GM19351 (cell line): ENCODE measurements around the gene SLC22A13.

Experiments used
- ATAC-seq: cut with Tn5 transposase; IDR thresholded peaks from one replicate; pipeline ENCODE4 v1.9.1; 2021; ENCODE audit warnings: mild to moderate bottlenecking, moderate library complexity; ENCODE audit not compliant: unreplicated experiment

The SLC22A13 gene

DNA sequence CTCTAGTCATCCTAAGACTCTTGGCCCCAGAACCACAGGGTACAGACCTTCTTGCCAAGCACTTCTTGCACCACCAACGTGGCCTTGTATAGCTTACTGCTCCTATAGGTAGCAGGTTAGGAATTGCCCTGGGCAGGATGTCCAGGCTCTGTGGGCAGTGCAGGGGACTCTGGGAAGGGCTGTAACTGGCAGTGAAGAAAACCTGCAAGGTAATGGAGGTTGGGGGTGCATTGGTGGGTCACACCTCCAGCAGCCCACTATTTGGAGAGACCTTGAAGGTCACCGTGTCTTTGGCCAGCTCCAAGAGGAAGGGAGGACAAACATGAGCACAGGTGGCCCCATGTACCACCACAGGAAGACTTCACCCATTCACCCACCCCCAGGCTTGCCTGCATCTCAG, 59.6 kb downstream of the SLC22A13 start:
- no peak for ATAC-seq

DNA sequence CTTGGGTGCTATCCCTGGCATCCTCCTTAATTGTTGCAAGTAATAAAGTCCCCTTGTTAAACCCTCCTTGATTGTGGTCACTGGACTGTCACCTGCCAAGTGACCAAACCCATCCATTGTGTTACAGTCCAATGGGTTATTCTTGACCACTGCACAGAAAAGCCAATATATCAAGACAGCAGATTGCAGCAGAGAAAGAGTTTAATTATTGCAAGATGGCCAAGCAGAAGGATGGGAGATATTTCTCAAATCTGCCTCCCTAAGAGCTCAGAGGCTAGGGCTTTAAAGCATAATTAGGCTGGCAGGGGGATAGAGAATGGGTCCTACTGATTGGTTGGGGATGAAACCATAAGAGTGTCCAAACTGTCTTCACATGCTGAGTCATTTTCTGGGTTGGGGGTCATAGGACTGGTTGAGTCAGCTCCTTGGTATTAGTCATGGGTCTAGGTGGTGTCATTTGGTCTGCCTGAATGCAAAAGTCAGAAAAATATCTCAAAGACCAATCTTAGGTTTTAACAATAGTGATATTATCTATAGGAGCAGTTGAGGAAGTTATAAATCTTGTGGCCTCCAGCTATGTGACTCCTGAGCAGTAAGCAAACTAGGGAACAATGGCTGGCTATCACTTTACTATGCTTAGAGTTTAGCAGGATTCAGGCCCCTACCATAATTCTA, 61.9 kb downstream of the SLC22A13 start:
- ATAC-seq, result no peak
